Activated T-helper 2 cell treated with anti-CD3 and anti-CD28 coated beads, Interferon-gamma antibody, Interleukin-2, Interleukin-4, amounts not matched to agents 10 μg/mL and 5 μg/mL and 100 μg/mL, durations not matched to agents 14 hours and 24 hours and 36 hours (primary cell): ENCODE results near the gene SHISA6. TPM values are rescaled to one million over a fixed set of nuclear protein-coding genes. Genes with fewer than 3 reads are reported as not detected.

Source experiments
- DNase-seq: peaks from one replicate; pipeline ENCODE4 v3.0.0; 2021; ENCODE audit warnings: low spot score
- H3K27ac Mint-ChIP-seq: one replicate; pipeline ENCODE4 v1.8.0; 2021; ENCODE audit warnings: mixed read lengths
- H3K27me3 Mint-ChIP-seq: one replicate; pipeline ENCODE4 v1.8.0; 2021; ENCODE audit warnings: low read depth, mixed read lengths
- H3K36me3 Mint-ChIP-seq: one replicate; pipeline ENCODE4 v1.8.0; 2021; ENCODE audit warnings: low read depth, mixed read lengths
- H3K4me1 Mint-ChIP-seq: one replicate; pipeline ENCODE4 v1.8.0; 2021; ENCODE audit warnings: low read depth, mixed read lengths
- H3K4me3 Mint-ChIP-seq: one replicate; pipeline ENCODE4 v1.8.0; 2021; ENCODE audit warnings: low read depth, mild to moderate bottlenecking, moderate library complexity, mixed read lengths
- H3K9me3 Mint-ChIP-seq: one replicate; pipeline ENCODE4 v1.8.0; 2021; ENCODE audit warnings: mixed read lengths
- intact Hi-C: fragments of 100-400 bp; cut with micrococcal nuclease; formaldehyde crosslinking; loops from one replicate; pipeline ENCODE4 v1.15.1; 2023
- total RNA-seq: library from RNA; stranded (reverse); gene quantifications from 2 replicates; pipeline ENCODE4 v1.2.3, GENCODE V29; 2022

SHISA6 gene
- total RNA-seq, 1 donor from 2014 or later, result not detected

GRCh38 chr17:11499881-11500280 is 258.9 kb downstream of the SHISA6 start:
- H3K27ac Mint-ChIP-seq, result no peak overlapping the region
- H3K27me3 Mint-ChIP-seq, result no peaks in the 10 kb centered on the region
- H3K4me3 Mint-ChIP-seq, result no peak overlapping the region
- H3K9me3 Mint-ChIP-seq, result peaks cover 36% of the 10 kb centered on the region
- intact Hi-C loops, result no loop called here
- DNase-seq, result no peak
- no peaks in the 10 kb centered on the region for H3K36me3 Mint-ChIP-seq
- no peaks in the 10 kb centered on the region for H3K4me1 Mint-ChIP-seq

- Mint-ChIP-seq H3K4me3 (no peak overlapping the region), H3K27ac (no peak overlapping the region), H3K36me3 (no peaks in the 10 kb centered on the region), H3K4me1 (no peaks in the 10 kb centered on the region), H3K9me3 (peaks cover 30% of the 10 kb centered on the region), H3K27me3 (no peaks in the 10 kb centered on the region)
- intact Hi-C loops, result no loop called here
- DNase-seq, result no peak
Measured at GRCh38 chr17:11503308-11504035, 262.5 kb downstream of the SHISA6 start.

- H3K9me3 Mint-ChIP-seq, result peaks cover 25% of the 10 kb centered on the region
- no peaks in the 10 kb centered on the region for H3K4me1 Mint-ChIP-seq
- no peaks in the 10 kb centered on the region for H3K27me3 Mint-ChIP-seq
- intact Hi-C loops, result no loop called here
- H3K27ac Mint-ChIP-seq, result no peak overlapping the region
- no peaks in the 10 kb centered on the region for H3K36me3 Mint-ChIP-seq
- DNase-seq, result no peak
- no peak overlapping the region for H3K4me3 Mint-ChIP-seq
Measured at GRCh38 chr17:11506635-11507034, 265.6 kb downstream of the SHISA6 start.

- intact Hi-C loops, result no loop called here
- H3K36me3 Mint-ChIP-seq, result no peaks in the 10 kb centered on the region
- no peak for DNase-seq
- H3K9me3 Mint-ChIP-seq, result peaks cover 23% of the 10 kb centered on the region
- H3K27me3 Mint-ChIP-seq, result no peaks in the 10 kb centered on the region
- H3K27ac Mint-ChIP-seq, result no peak overlapping the region
- no peaks in the 10 kb centered on the region for H3K4me1 Mint-ChIP-seq
- H3K4me3 Mint-ChIP-seq, result no peak overlapping the region
Measured at GRCh38 chr17:11511696-11512095, 270.7 kb downstream of the SHISA6 start.

- no peak overlapping the region for H3K4me3 Mint-ChIP-seq
- H3K9me3 Mint-ChIP-seq, result peaks cover 14% of the 10 kb centered on the region
- no peaks in the 10 kb centered on the region for H3K27me3 Mint-ChIP-seq
- no peaks in the 10 kb centered on the region for H3K36me3 Mint-ChIP-seq
- no peak overlapping the region for H3K27ac Mint-ChIP-seq
- no peaks in the 10 kb centered on the region for H3K4me1 Mint-ChIP-seq
- intact Hi-C loops, result no loop called here
- no peak for DNase-seq
Measured at GRCh38 chr17:11514565-11514964, 273.6 kb downstream of the SHISA6 start.

GRCh38 chr17:11514981-11515680 is 274.1 kb downstream of the SHISA6 start:
- DNase-seq, result no peak
- H3K27ac Mint-ChIP-seq, result no peak overlapping the region
- peaks cover 14% of the 10 kb centered on the region for H3K9me3 Mint-ChIP-seq
- intact Hi-C loops, result no loop called here
- H3K27me3 Mint-ChIP-seq, result no peaks in the 10 kb centered on the region
- H3K4me1 Mint-ChIP-seq, result no peaks in the 10 kb centered on the region
- no peaks in the 10 kb centered on the region for H3K36me3 Mint-ChIP-seq
- no peak overlapping the region for H3K4me3 Mint-ChIP-seq

- Mint-ChIP-seq H3K27me3 (no peaks in the 10 kb centered on the region), H3K27ac (no peak overlapping the region), H3K36me3 (no peaks in the 10 kb centered on the region), H3K4me3 (no peak overlapping the region), H3K4me1 (no peaks in the 10 kb centered on the region), H3K9me3 (peaks cover 14% of the 10 kb centered on the region)
- no peak for DNase-seq
- intact Hi-C loops, result no loop called here
Measured at GRCh38 chr17:11515901-11516300, 274.9 kb downstream of the SHISA6 start.

GRCh38 chr17:11535231-11535630 is 294.2 kb downstream of the SHISA6 start:
- H3K36me3 Mint-ChIP-seq, result no peaks in the 10 kb centered on the region
- no peaks in the 10 kb centered on the region for H3K4me1 Mint-ChIP-seq
- H3K27ac Mint-ChIP-seq, result no peak overlapping the region
- no peak overlapping the region for H3K4me3 Mint-ChIP-seq
- peaks cover 45% of the 10 kb centered on the region for H3K9me3 Mint-ChIP-seq
- DNase-seq, result no peak
- no peaks in the 10 kb centered on the region for H3K27me3 Mint-ChIP-seq
- intact Hi-C loops, result no loop called here

- Mint-ChIP-seq H3K9me3 (peaks cover 56% of the 10 kb centered on the region), H3K36me3 (no peaks in the 10 kb centered on the region), H3K4me3 (no peak overlapping the region), H3K4me1 (no peaks in the 10 kb centered on the region), H3K27me3 (no peaks in the 10 kb centered on the region), H3K27ac (no peak overlapping the region)
- intact Hi-C loops, result no loop called here
- DNase-seq, result no peak
Measured at GRCh38 chr17:11538366-11538765, 297.4 kb downstream of the SHISA6 start.

- Mint-ChIP-seq H3K36me3 (no peaks in the 10 kb centered on the region), H3K4me1 (no peaks in the 10 kb centered on the region), H3K9me3 (peaks cover 54% of the 10 kb centered on the region), H3K4me3 (no peak overlapping the region), H3K27me3 (no peaks in the 10 kb centered on the region), H3K27ac (no peak overlapping the region)
- intact Hi-C loops, result no loop called here
- no peak for DNase-seq
Measured at GRCh38 chr17:11539637-11540036, 298.6 kb downstream of the SHISA6 start.

- no peak for DNase-seq
- H3K27me3 Mint-ChIP-seq, result no peaks in the 10 kb centered on the region
- peaks cover 36% of the 10 kb centered on the region for H3K9me3 Mint-ChIP-seq
- H3K27ac Mint-ChIP-seq, result no peak overlapping the region
- no peaks in the 10 kb centered on the region for H3K4me1 Mint-ChIP-seq
- H3K4me3 Mint-ChIP-seq, result no peak overlapping the region
- intact Hi-C loops, result no loop called here
- H3K36me3 Mint-ChIP-seq, result no peaks in the 10 kb centered on the region
Measured at GRCh38 chr17:11545002-11545401, 304.0 kb downstream of the SHISA6 start.

- intact Hi-C loops, result no loop called here
- no peaks in the 10 kb centered on the region for H3K36me3 Mint-ChIP-seq
- no peaks in the 10 kb centered on the region for H3K4me1 Mint-ChIP-seq
- peaks cover 36% of the 10 kb centered on the region for H3K9me3 Mint-ChIP-seq
- H3K27ac Mint-ChIP-seq, result no peak overlapping the region
- DNase-seq, result no peak
- no peak overlapping the region for H3K4me3 Mint-ChIP-seq
- no peaks in the 10 kb centered on the region for H3K27me3 Mint-ChIP-seq
Measured at GRCh38 chr17:11545696-11546095, 304.7 kb downstream of the SHISA6 start.

GRCh38 chr17:11547853-11548252 is 306.8 kb downstream of the SHISA6 start:
- DNase-seq, result no peak
- Mint-ChIP-seq H3K9me3 (peaks cover 35% of the 10 kb centered on the region), H3K4me3 (no peak overlapping the region), H3K36me3 (no peaks in the 10 kb centered on the region), H3K27me3 (no peaks in the 10 kb centered on the region), H3K4me1 (no peaks in the 10 kb centered on the region), H3K27ac (no peak overlapping the region)
- intact Hi-C loops, result no loop called here
